ENCODE data around the gene ADRM1. TPM values are rescaled to one million over a fixed set of nuclear protein-coding genes. Genes with fewer than 3 reads are reported as not detected.

ADRM1 gene
- polyA plus RNA-seq, 2 of the 4 experiments (the other 2 are of a cell fraction), result 87.9 to 130 TPM

GRCh38 chr20:62274332-62274950 lies 28.4 kb upstream of the ADRM1 start:
- Histone ChIP-seq H3K9me3 (no peaks in the 10 kb centered on the region), H3K4me2 (no peak overlapping the region), H3K27ac (no peak overlapping the region), H3K4me1 (no peaks in the 10 kb centered on the region), H3K4me3 (no peak overlapping the region)
- DNase-seq (ENCODE audit: low read depth in 1 of 2, low spot score in 1 of 2) (no peak), FAIRE-seq (no peak), ATAC-seq (no peak)
- POLR2A ChIA-PET, result no interaction called here
- CTCF ChIA-PET, result no interaction called here
- 88% methylated on average over 13 of the region's 13 CpGs for WGBS (ENCODE audit: missing lambda C conversion rate)
- TF ChIP-seq E2F6 (IDR thresholded peaks at IDR 0.05; ENCODE audit: borderline replicate concordance, low read depth) (no peak), CTCF (IDR thresholded peaks at IDR 0.05) (no peak), CBX2 (IDR thresholded peaks at IDR 0.05; ENCODE audit: borderline replicate concordance, low read depth) (no peak), BHLHE40 (IDR thresholded peaks at IDR 0.05; ENCODE audit: low read depth, low read length) (no peak), RNF2 (IDR thresholded peaks at IDR 0.05; ENCODE audit: borderline replicate concordance, low read depth) (no peak), HDAC2 (IDR thresholded peaks at IDR 0.05) (no peak), PHF8 (IDR thresholded peaks at IDR 0.05; ENCODE audit: borderline replicate concordance, low read depth) (no peak), USF2 (IDR thresholded peaks at IDR 0.05) (no peak), ESRRA (IDR thresholded peaks at IDR 0.05; ENCODE audit: borderline replicate concordance, low read length) (no peak), ZSCAN20 (CRISPR knock-in tag; IDR thresholded peaks at IDR 0.05) (no peak), PBX3 (IDR thresholded peaks at IDR 0.05) (no peak)

- no peak for TF ChIP-seq RNF2 (IDR thresholded peaks at IDR 0.05; ENCODE audit: borderline replicate concordance, low read depth)
- no peak for TF ChIP-seq GATA3 (IDR thresholded peaks at IDR 0.05; ENCODE audit: borderline replicate concordance)
- TF ChIP-seq KDM1A (IDR thresholded peaks at IDR 0.05; ENCODE audit: low read depth), result no peak
- no peak for TF ChIP-seq JUNB (IDR thresholded peaks at IDR 0.05)
- TF ChIP-seq EP300 (IDR thresholded peaks at IDR 0.05), result no peak
- no peak for TF ChIP-seq EHF (CRISPR knock-in tag; IDR thresholded peaks at IDR 0.05)
- TF ChIP-seq, protein P1, sequence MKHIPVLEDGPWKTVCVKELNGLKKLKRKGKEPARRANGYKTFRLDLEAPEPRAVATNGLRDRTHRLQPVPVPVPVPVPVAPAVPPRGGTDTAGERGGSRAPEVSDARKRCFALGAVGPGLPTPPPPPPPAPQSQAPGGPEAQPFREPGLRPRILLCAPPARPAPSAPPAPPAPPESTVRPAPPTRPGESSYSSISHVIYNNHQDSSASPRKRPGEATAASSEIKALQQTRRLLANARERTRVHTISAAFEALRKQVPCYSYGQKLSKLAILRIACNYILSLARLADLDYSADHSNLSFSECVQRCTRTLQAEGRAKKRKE (CRISPR knock-in tag; IDR thresholded peaks at IDR 0.05; ENCODE audit: low read depth), result no peak
- TF ChIP-seq SMC3 (IDR thresholded peaks at IDR 0.05), result no peak
- TF ChIP-seq, protein P2, sequence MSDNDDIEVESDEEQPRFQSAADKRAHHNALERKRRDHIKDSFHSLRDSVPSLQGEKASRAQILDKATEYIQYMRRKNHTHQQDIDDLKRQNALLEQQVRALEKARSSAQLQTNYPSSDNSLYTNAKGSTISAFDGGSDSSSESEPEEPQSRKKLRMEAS (IDR thresholded peaks at IDR 0.05), result no peak
- no peak for TF ChIP-seq SREBF2 (IDR thresholded peaks at IDR 0.05)
- TF ChIP-seq E2F6 (IDR thresholded peaks at IDR 0.05; ENCODE audit: borderline replicate concordance, low read depth), result no peak
- no peak for TF ChIP-seq CBX2 (IDR thresholded peaks at IDR 0.05; ENCODE audit: borderline replicate concordance, low read depth)
- no peak for TF ChIP-seq ZC3H11A (IDR thresholded peaks at IDR 0.05)
- no peak for TF ChIP-seq ZNF302 (CRISPR knock-in tag; IDR thresholded peaks at IDR 0.05)
- TF ChIP-seq CTCF (IDR thresholded peaks at IDR 0.05), result no peak
- no peak for TF ChIP-seq RARB (CRISPR knock-in tag; IDR thresholded peaks at IDR 0.05)
- no peak for TF ChIP-seq TP53 (CRISPR knock-in tag; IDR thresholded peaks at IDR 0.05)
- TF ChIP-seq RFX5 (IDR thresholded peaks at IDR 0.05), result no peak
- WGBS (ENCODE audit: missing lambda C conversion rate), result 85% methylated on average over 10 of the region's 10 CpGs
- Histone ChIP-seq H3K27ac (no peak overlapping the region), H3K4me2 (no peak overlapping the region), H3K4me3 (no peak overlapping the region), H3K9me3 (no peaks in the 10 kb centered on the region), H3K4me1 (no peaks in the 10 kb centered on the region)
- DNase-seq (ENCODE audit: low read depth in 1 of 2, low spot score in 1 of 2), result no peak
- CTCF ChIA-PET, result interaction anchor here (1.0 to 1.6 kb wide), 2 partner anchors 10 to 11 kb away, joined by 3 read pairs; no protein-coding TSS in a partner anchor
- no peak for FAIRE-seq
- ATAC-seq, result no peak
- POLR2A ChIA-PET, result no interaction called here
Measured at GRCh38 chr20:62275219-62275618, 27.6 kb upstream of the ADRM1 start.
